ENCODE measurements around the gene GULP1.

GRCh38 chr2:188345020-188345419 lies 53.3 kb downstream of the GULP1 start:
- TF ChIP-seq ZNF416 (CRISPR knock-in tag; IDR thresholded peaks at IDR 0.05) (no peak), TEAD1 (CRISPR knock-in tag; IDR thresholded peaks at IDR 0.05) (no peak), SP1 (CRISPR knock-in tag; conservative IDR thresholded peaks at IDR 0.05) (no peak), ZBTB43 (CRISPR knock-in tag; IDR thresholded peaks at IDR 0.05) (no peak)
- TF ChIP-seq, protein P1, sequence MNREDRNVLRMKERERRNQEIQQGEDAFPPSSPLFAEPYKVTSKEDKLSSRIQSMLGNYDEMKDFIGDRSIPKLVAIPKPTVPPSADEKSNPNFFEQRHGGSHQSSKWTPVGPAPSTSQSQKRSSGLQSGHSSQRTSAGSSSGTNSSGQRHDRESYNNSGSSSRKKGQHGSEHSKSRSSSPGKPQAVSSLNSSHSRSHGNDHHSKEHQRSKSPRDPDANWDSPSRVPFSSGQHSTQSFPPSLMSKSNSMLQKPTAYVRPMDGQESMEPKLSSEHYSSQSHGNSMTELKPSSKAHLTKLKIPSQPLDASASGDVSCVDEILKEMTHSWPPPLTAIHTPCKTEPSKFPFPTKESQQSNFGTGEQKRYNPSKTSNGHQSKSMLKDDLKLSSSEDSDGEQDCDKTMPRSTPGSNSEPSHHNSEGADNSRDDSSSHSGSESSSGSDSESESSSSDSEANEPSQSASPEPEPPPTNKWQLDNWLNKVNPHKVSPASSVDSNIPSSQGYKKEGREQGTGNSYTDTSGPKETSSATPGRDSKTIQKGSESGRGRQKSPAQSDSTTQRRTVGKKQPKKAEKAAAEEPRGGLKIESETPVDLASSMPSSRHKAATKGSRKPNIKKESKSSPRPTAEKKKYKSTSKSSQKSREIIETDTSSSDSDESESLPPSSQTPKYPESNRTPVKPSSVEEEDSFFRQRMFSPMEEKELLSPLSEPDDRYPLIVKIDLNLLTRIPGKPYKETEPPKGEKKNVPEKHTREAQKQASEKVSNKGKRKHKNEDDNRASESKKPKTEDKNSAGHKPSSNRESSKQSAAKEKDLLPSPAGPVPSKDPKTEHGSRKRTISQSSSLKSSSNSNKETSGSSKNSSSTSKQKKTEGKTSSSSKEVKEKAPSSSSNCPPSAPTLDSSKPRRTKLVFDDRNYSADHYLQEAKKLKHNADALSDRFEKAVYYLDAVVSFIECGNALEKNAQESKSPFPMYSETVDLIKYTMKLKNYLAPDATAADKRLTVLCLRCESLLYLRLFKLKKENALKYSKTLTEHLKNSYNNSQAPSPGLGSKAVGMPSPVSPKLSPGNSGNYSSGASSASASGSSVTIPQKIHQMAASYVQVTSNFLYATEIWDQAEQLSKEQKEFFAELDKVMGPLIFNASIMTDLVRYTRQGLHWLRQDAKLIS (CRISPR knock-in tag; IDR thresholded peaks at IDR 0.05; ENCODE audit: borderline replicate concordance): no peak
- TF ChIP-seq, protein P2, sequence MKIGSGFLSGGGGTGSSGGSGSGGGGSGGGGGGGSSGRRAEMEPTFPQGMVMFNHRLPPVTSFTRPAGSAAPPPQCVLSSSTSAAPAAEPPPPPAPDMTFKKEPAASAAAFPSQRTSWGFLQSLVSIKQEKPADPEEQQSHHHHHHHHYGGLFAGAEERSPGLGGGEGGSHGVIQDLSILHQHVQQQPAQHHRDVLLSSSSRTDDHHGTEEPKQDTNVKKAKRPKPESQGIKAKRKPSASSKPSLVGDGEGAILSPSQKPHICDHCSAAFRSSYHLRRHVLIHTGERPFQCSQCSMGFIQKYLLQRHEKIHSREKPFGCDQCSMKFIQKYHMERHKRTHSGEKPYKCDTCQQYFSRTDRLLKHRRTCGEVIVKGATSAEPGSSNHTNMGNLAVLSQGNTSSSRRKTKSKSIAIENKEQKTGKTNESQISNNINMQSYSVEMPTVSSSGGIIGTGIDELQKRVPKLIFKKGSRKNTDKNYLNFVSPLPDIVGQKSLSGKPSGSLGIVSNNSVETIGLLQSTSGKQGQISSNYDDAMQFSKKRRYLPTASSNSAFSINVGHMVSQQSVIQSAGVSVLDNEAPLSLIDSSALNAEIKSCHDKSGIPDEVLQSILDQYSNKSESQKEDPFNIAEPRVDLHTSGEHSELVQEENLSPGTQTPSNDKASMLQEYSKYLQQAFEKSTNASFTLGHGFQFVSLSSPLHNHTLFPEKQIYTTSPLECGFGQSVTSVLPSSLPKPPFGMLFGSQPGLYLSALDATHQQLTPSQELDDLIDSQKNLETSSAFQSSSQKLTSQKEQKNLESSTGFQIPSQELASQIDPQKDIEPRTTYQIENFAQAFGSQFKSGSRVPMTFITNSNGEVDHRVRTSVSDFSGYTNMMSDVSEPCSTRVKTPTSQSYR (CRISPR knock-in tag; IDR thresholded peaks at IDR 0.05): no peak

Data from WTC11 (cell line).